Measurements from ENCODE around the gene RPA1.

DNA sequence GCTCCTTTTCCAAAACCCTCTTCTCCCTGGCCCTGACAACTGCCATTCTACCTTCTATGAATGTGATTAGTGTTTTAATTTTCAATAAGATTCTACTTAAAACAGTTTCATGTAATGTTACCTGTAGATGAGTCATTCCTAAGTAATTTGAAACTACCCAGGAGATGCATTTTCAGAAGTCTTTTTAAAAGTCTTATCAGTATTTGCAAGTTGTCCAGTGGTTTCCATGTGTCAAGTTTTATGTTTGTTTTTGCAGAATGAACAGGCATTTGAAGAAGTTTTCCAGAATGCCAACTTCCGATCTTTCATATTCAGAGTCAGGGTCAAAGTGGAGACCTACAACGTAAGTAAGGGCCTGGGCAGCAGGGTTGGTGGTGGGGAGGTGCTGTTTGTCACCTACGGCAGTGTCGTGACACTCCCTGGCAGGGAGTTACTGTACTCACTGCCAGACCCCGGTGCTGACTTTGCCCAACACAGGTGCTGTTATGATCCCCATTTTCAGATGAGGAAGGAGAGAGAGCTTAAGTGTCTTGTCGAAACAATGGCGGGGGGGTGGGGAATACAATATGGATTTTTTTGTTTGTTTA lies 65.0 kb downstream of the RPA1 start:
- no peak for TF ChIP-seq MYC (IDR thresholded peaks at IDR 0.05; ENCODE audit: low read depth, low read length)
- TF ChIP-seq, protein P1, sequence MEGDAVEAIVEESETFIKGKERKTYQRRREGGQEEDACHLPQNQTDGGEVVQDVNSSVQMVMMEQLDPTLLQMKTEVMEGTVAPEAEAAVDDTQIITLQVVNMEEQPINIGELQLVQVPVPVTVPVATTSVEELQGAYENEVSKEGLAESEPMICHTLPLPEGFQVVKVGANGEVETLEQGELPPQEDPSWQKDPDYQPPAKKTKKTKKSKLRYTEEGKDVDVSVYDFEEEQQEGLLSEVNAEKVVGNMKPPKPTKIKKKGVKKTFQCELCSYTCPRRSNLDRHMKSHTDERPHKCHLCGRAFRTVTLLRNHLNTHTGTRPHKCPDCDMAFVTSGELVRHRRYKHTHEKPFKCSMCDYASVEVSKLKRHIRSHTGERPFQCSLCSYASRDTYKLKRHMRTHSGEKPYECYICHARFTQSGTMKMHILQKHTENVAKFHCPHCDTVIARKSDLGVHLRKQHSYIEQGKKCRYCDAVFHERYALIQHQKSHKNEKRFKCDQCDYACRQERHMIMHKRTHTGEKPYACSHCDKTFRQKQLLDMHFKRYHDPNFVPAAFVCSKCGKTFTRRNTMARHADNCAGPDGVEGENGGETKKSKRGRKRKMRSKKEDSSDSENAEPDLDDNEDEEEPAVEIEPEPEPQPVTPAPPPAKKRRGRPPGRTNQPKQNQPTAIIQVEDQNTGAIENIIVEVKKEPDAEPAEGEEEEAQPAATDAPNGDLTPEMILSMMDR (IDR thresholded peaks at IDR 0.05; ENCODE audit: low read depth, low read length) = no peak

Data from NB4 (cell line).